Measurements from ENCODE around the gene HSFX1. TPM values are rescaled to one million over a fixed set of nuclear protein-coding genes. Genes with fewer than 3 reads are reported as not detected.

HSFX1 gene
- total RNA-seq, 1 donor = 0.45 TPM

DNA sequence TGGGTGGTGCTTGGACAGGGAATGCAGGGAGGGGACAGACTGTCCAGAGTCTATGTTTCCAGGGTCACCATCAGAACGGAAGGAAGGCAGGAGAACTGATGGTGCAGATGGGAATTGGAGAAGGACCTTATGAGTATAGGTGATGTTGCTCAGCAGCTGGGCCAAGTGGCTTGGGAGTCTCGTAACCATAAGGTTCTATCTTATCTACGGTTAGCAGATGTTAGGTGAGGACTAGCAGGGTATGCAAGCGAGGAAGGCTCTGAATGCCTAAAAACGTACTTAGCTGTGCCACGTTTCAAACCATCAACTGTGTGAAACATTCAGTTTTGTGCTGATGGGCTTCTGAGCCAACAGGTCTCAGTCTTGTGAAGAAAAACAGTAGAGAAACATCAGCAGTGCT, 30.2 kb downstream of the HSFX1 start:
- H3K4me3 ChIP-seq (ENCODE audit: low read depth, low read length) = no peak overlapping the region
- TF ChIP-seq, protein P1, sequence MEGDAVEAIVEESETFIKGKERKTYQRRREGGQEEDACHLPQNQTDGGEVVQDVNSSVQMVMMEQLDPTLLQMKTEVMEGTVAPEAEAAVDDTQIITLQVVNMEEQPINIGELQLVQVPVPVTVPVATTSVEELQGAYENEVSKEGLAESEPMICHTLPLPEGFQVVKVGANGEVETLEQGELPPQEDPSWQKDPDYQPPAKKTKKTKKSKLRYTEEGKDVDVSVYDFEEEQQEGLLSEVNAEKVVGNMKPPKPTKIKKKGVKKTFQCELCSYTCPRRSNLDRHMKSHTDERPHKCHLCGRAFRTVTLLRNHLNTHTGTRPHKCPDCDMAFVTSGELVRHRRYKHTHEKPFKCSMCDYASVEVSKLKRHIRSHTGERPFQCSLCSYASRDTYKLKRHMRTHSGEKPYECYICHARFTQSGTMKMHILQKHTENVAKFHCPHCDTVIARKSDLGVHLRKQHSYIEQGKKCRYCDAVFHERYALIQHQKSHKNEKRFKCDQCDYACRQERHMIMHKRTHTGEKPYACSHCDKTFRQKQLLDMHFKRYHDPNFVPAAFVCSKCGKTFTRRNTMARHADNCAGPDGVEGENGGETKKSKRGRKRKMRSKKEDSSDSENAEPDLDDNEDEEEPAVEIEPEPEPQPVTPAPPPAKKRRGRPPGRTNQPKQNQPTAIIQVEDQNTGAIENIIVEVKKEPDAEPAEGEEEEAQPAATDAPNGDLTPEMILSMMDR (IDR thresholded peaks at IDR 0.05; ENCODE audit: insufficient read depth, low read length) = no peak
- DNase-seq (ENCODE audit: low read depth) = no peak

DNA sequence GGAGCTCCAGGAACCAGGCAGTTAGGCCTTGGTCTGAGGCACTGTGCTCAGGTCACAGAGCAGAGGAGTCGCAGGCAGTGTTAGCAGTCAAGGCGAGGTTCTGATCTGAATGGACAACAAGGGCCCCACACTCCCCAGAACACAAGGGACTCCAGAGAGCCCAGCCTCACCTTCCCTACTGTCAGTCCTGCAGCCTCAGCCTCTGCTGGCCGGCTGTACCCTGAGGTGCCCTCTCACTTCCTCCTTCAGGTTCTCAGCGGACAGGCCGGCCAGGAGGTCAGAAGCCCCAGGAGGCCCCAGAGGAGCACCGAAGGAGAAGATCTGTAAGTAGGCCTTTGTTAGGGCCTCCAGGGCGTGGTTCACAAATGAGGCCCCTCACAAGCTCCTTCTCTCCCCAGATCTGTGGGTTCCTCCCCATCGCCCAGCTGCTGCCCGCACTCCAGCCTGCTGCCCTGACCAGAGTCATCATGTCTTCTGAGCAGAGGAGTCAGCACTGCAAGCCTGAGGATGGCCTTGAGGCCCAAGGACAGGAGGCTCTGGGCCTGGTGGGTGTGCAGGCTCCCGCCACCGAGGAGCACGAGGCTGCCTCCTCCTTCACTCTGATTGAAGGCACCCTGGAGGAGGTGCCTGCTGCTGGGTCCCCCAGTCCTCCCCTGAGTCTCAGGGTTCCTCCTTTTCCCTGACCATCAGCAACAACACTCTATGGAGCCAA, 34.0 kb downstream of the HSFX1 start:
- no peak for DNase-seq (ENCODE audit: low read depth)
- no peak overlapping the region for H3K4me3 ChIP-seq (ENCODE audit: low read depth, low read length)
- TF ChIP-seq, protein P1 (IDR thresholded peaks at IDR 0.05; ENCODE audit: insufficient read depth, low read length) = no peak

DNA sequence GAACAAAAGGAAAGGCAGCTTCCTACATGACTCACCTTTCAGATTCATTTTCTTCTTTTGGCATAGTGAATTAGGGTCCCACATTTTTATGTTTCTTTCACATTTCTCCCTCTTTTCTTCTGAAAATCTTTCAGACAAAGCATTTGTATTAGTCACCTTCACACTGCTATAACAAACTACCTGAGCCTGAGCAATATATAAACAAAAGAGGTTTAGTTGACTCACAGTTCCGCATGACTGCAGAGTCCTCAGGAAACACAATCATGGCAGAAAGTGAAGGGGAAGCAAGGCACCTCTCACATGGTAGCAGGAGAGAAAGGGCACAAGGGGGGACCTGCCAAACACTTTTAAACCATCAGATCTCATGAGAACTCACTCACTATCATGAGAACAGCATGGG, 44.8 kb downstream of the HSFX1 start:
- H3K4me3 ChIP-seq (ENCODE audit: low read depth, low read length) = no peak overlapping the region
- TF ChIP-seq, protein P1 (IDR thresholded peaks at IDR 0.05; ENCODE audit: insufficient read depth, low read length) = no peak
- DNase-seq (ENCODE audit: low read depth) = no peak

DNA sequence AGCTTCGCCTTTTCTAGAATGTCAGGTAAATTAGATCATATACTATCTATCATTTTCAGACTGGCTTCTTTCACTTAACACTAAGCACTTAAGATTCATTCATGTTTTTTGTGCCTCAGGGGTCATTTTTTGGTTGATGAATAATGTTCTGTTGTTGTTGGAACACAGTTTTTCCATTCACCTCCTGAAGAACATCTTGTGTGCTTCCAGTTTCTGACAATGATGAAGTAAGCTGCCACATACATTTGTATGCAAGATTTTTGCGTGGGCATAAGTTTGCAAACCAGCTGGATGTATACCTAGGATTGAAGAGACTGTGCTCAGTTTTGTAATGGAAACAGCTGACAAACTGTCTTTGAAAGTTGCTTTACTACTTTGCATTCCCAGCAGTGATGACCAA, 45.5 kb downstream of the HSFX1 start:
- no peak overlapping the region for H3K4me3 ChIP-seq (ENCODE audit: low read depth, low read length)
- TF ChIP-seq, protein P1 (IDR thresholded peaks at IDR 0.05; ENCODE audit: insufficient read depth, low read length) = no peak
- no peak for DNase-seq (ENCODE audit: low read depth)

DNA sequence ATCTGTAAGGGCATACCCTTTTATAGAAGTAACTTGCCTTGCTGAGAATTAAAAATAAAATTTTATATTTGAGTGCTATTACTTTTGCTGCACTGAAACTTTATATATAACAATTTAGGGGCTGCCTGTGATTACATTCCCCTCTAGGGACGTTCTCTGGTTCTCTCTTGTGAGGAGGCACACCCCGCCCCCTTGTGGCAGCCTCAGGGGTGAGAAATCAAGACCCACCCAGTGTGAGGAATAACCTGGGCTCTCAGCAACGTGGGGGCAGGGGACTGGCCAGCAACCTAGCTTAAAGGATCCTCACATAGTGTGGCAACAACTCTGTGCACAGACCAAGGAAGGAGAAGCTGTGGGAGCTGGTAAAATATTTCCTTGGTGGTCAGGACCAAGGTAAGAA, 51.6 kb downstream of the HSFX1 start:
- H3K4me3 ChIP-seq (ENCODE audit: low read depth, low read length) = no peak overlapping the region
- DNase-seq (ENCODE audit: low read depth) = peak; percentile 9
- TF ChIP-seq, protein P1 (IDR thresholded peaks at IDR 0.05; ENCODE audit: insufficient read depth, low read length) = peak; percentile 33

Small RNA genes lying within 50 kb of the gene (small RNA-seq; reads per million reads assigned to genes)
- gene AC244098.1 (not detected), gene AC244098.2 (not detected), gene AC244098.3 (not detected)

Other genes starting within 250 kb of the HSFX1 start
- 11.1 and 19.4 TPM in 2 replicates for gene EOLA1, start 233.1 kb upstream of the HSFX1 start, total RNA-seq (ENCODE audit: low replicate concordance)
- not detected in 2 replicates for gene HSFX3, start 224.1 kb upstream of the HSFX1 start, total RNA-seq (ENCODE audit: low replicate concordance)
- gene MAGEA9B, start 186.6 kb upstream of the HSFX1 start, total RNA-seq (ENCODE audit: low replicate concordance) = not detected in 2 replicates
- 0.36 TPM in 1 of 2 replicates, not detected in the other for gene HSFX2, start 178.8 kb upstream of the HSFX1 start, total RNA-seq (ENCODE audit: low replicate concordance)
- 6.6 and 13.6 TPM in 2 replicates for gene TMEM185A, start 142.3 kb upstream of the HSFX1 start, total RNA-seq (ENCODE audit: low replicate concordance)
- not detected in 2 replicates for gene MAGEA11, start 62.0 kb upstream of the HSFX1 start, total RNA-seq (ENCODE audit: low replicate concordance)
- not detected in 2 replicates for gene MAGEA9, start 7.9 kb downstream of the HSFX1 start, total RNA-seq (ENCODE audit: low replicate concordance)
- not detected in 2 replicates for gene MAGEA8, start 107.1 kb downstream of the HSFX1 start, total RNA-seq (ENCODE audit: low replicate concordance)
- gene HSFX4, start 155.5 kb downstream of the HSFX1 start, total RNA-seq (ENCODE audit: low replicate concordance) = not detected in 2 replicates
- 15.5 and 21.8 TPM in 2 replicates for gene EOLA2, start 164.4 kb downstream of the HSFX1 start, total RNA-seq (ENCODE audit: low replicate concordance)

Data from fibroblast of the aortic adventitia (primary cell).